Measurements from ENCODE around the gene VCPKMT. TPM values are rescaled to one million over a fixed set of nuclear protein-coding genes. Genes with fewer than 3 reads are reported as not detected.

VCPKMT gene
- total and polyA plus RNA-seq, 7 donors: 3.5 to 12.2 (median 8.3) TPM

DNA sequence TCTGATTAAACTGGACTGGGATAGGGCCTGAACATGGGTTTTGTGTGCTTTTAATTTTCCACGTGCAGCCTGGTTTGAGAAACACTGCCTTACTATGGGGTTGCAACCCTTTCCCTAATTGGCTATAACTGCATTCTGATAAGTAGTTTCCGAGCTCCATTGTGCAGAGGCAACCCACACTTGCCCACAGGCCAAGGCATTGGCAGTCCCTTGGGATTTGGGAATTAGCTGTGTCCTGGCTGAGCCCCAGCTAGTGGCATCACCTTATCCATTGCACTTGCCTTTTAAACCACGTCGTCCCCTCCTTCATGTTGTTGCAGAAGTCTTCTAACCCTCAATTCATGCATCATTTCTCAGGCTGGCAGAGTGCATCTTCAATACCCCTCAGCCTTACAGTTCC lies 10.2 kb downstream of the VCPKMT start:
- TF ChIP-seq EP300 (IDR thresholded peaks at IDR 0.05) (no peak), POLR2A (IDR thresholded peaks at IDR 0.05) (no peak), POLR2AphosphoS5 (IDR thresholded peaks at IDR 0.05) (no peak)
- TF ChIP-seq, protein P1, sequence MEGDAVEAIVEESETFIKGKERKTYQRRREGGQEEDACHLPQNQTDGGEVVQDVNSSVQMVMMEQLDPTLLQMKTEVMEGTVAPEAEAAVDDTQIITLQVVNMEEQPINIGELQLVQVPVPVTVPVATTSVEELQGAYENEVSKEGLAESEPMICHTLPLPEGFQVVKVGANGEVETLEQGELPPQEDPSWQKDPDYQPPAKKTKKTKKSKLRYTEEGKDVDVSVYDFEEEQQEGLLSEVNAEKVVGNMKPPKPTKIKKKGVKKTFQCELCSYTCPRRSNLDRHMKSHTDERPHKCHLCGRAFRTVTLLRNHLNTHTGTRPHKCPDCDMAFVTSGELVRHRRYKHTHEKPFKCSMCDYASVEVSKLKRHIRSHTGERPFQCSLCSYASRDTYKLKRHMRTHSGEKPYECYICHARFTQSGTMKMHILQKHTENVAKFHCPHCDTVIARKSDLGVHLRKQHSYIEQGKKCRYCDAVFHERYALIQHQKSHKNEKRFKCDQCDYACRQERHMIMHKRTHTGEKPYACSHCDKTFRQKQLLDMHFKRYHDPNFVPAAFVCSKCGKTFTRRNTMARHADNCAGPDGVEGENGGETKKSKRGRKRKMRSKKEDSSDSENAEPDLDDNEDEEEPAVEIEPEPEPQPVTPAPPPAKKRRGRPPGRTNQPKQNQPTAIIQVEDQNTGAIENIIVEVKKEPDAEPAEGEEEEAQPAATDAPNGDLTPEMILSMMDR (IDR thresholded peaks at IDR 0.05): no peak
- peaks cover 0 to 4% (median 4%) of the 10 kb centered on the region in 4 donors for H3K4me1 ChIP-seq
- H3K9me3 ChIP-seq: no peaks in the 10 kb centered on the region
- 81 to 89% methylated on average over 4 of the region's 4 CpGs for WGBS, 2 donors
- no peaks in the 10 kb centered on the region for H3K27me3 ChIP-seq
- peaks cover 0 to 30% (median 7%) of the 10 kb centered on the region in 4 donors for H3K36me3 ChIP-seq
- no peak overlapping the region for H3K27ac ChIP-seq
- intact Hi-C loops (cut with DNase I): no loop called here
- H3K4me3 ChIP-seq: no peak overlapping the region
- no peak for DNase-seq

DNA sequence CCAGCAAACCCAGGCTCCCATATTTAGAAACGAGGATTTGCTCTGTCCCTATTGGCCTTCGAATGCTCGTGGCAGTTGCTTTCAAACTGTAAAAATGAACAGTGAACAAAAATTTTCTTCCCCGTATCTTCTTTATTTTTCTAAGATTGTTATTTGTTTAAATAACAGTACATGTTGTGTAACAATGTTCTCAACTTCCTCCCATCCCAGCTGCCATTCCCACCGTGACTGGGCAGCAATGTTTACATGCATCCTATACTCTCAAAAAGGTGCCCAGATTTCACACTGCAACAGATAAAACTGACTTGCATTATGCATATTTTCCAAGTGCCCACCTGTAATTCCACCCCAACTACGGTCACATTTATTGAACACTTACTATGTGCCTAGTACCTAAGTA lies 12.8 kb downstream of the VCPKMT start:
- Histone ChIP-seq H3K4me1 (peaks cover 0 to 4% (median 4%) of the 10 kb centered on the region in 4 donors), H3K27me3 (no peaks in the 10 kb centered on the region), H3K9me3 (no peaks in the 10 kb centered on the region), H3K4me3 (no peak overlapping the region), H3K27ac (no peak overlapping the region), H3K36me3 (peaks cover 0 to 4% (median 0%) of the 10 kb centered on the region in 4 donors)
- DNase-seq: no peak
- intact Hi-C loops (cut with DNase I): no loop called here
- 87 to 88% methylated on average over 6 of the region's 6 CpGs for WGBS, 2 donors
- TF ChIP-seq POLR2AphosphoS5 (IDR thresholded peaks at IDR 0.05) (no peak), POLR2A (IDR thresholded peaks at IDR 0.05) (no peak), EP300 (IDR thresholded peaks at IDR 0.05) (no peak)
- TF ChIP-seq, protein P1 (IDR thresholded peaks at IDR 0.05): no peak

DNA sequence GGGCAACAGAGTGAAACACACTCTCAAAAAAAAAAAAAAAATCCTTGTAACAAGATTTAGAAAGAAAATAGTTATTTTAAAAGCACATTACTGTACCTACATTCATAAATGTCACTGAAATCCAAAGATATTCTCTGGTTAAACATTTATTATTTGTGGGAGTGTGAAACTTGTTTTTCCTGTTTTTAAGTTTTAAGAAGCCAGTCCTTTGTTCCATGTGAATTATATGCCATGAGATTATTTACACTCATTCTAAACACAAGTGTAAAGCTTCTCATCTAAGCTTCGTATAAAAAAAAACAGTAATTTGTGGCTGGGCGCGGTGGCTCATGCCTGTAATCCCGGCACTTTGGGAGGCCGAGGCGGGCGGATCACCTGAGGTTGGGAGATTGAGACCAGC lies 15.0 kb downstream of the VCPKMT start:
- WGBS, 2 donors: 18 to 62% methylated on average over 7 of the region's 7 CpGs
- Histone ChIP-seq H3K9me3 (no peaks in the 10 kb centered on the region), H3K27me3 (no peaks in the 10 kb centered on the region), H3K36me3 (no peaks in the 10 kb centered on the region), H3K4me1 (peaks cover 0 to 4% (median 4%) of the 10 kb centered on the region in 4 donors), H3K4me3 (no peak overlapping the region), H3K27ac (no peak overlapping the region)
- no peak for DNase-seq
- TF ChIP-seq POLR2A (IDR thresholded peaks at IDR 0.05) (no peak), POLR2AphosphoS5 (IDR thresholded peaks at IDR 0.05) (no peak), EP300 (IDR thresholded peaks at IDR 0.05) (no peak)
- TF ChIP-seq, protein P1 (IDR thresholded peaks at IDR 0.05): no peak
- intact Hi-C loops (cut with DNase I): no loop called here

DNA sequence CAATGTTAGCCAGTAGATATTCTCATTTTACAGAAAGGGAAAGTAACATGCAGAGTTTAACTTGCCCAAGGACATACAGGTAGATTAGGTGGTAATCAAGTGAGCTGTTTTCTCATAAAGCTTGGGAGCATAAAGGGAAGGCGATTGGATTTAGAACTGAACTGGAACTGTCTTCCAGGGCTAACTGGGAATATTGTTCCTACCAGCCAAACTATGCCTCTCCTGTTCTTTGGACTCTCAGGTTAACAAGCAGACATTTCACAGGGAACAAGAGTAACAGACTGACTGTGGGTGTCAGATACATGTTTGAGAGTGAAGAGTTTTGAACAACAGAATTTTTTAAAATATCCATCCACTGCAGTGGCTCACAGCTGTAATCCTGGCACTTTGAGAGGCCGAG lies 15.6 kb downstream of the VCPKMT start:
- H3K27ac ChIP-seq: no peak overlapping the region

More for the DNA sequence above, 15.6 kb downstream of the VCPKMT start:
- Histone ChIP-seq H3K4me1 (peaks cover 0 to 4% (median 4%) of the 10 kb centered on the region in 4 donors), H3K4me3 (no peak overlapping the region), H3K27me3 (no peaks in the 10 kb centered on the region), H3K9me3 (no peaks in the 10 kb centered on the region), H3K36me3 (no peaks in the 10 kb centered on the region)
- DNase-seq: no peak
- WGBS, 2 donors: 31 to 76% methylated on average over 2 of the region's 2 CpGs
- TF ChIP-seq EP300 (IDR thresholded peaks at IDR 0.05) (no peak), POLR2AphosphoS5 (IDR thresholded peaks at IDR 0.05) (no peak), POLR2A (IDR thresholded peaks at IDR 0.05) (no peak)
- TF ChIP-seq, protein P1 (IDR thresholded peaks at IDR 0.05): no peak
- intact Hi-C loops (cut with DNase I): no loop called here

All from sigmoid colon (tissue), 7 donors.